Spleen (tissue), 11 donors: ENCODE measurements around the gene NEDD4L. TPM values are rescaled to one million over a fixed set of nuclear protein-coding genes. Genes with fewer than 3 reads are reported as not detected.
A peak's percentile ranks its signal among the peaks of the same experiment; 100 is the strongest.

Experiments used
- DNase-seq: peaks from one replicate; pipeline ENCODE4 v3.0.0-alpha.2; 2020
- H3K27ac ChIP-seq, 8 donors: fragments of 200-600 bp; sonication (generic) in 7 of 8; 1 replicate in 4 of 8; 2 replicates in 4 of 8; pipeline versions ENCODE4 v1.5.0 to v1.8.0; 2016 to 2021; ENCODE audit warnings: inconsistent platforms in 4 of 8, mild to moderate bottlenecking in 4 of 8, moderate library complexity in 1 of 8
- H3K27me3 ChIP-seq, 7 donors: fragments of 200-600 bp; sonication (generic) in 6 of 7; replicated peaks in 1 of 7; 1 replicate in 4 of 7; 2 replicates in 3 of 7; pipeline versions ENCODE4 v1.5.0 to v1.8.0; 2016 to 2021; ENCODE audit warnings: inconsistent platforms in 3 of 7, mild to moderate bottlenecking in 1 of 7
- H3K36me3 ChIP-seq, 6 donors: fragments of 200-600 bp; sonication (generic) in 5 of 6; 1 replicate in 4 of 6; 2 replicates in 2 of 6; pipeline versions ENCODE4 v1.5.0 to v1.8.0; 2016 to 2021; ENCODE audit warnings: inconsistent platforms in 2 of 6
- H3K4me1 ChIP-seq, 6 donors: fragments of 200-600 bp; sonication (generic) in 5 of 6; 1 replicate in 3 of 6; 2 replicates in 3 of 6; pipeline versions ENCODE4 v1.5.0 to v1.8.0; 2016 to 2021; ENCODE audit warnings: inconsistent platforms in 3 of 6
- H3K4me3 ChIP-seq, 8 donors: fragments of 200-600 bp; sonication (generic) in 7 of 8; 1 replicate in 4 of 8; 2 replicates in 4 of 8; pipeline versions ENCODE4 v1.5.0 to v1.8.0; 2016 to 2021; ENCODE audit warnings: inconsistent platforms in 4 of 8, mild to moderate bottlenecking in 4 of 8, moderate library complexity in 2 of 8
- H3K9me3 ChIP-seq, 8 donors: fragments of 200-600 bp; sonication (generic) in 7 of 8; 1 replicate in 4 of 8; 2 replicates in 4 of 8; pipeline versions ENCODE4 v1.5.0 to v1.8.0; 2016 to 2021; ENCODE audit warnings: inconsistent platforms in 4 of 8
- CTCF ChIP-seq, 11 experiments: fragments of 200-600 bp in 7 of 11; fragments of 450-650 bp in 4 of 11; sonication (generic) in 4 of 11; IDR thresholded peaks in 8 of 11; conservative IDR thresholded peaks in 3 of 11; 1 replicate in 7 of 11; 2 replicates in 4 of 11; pipeline versions ENCODE4 v1.4.0 to v1.8.0; 2016 to 2021; ENCODE audit warnings: antibody characterized with exemption in 11 of 11, inconsistent platforms in 4 of 11, mild to moderate bottlenecking in 1 of 11
- POLR2A ChIP-seq, 3 donors: fragments of 450-650 bp; IDR thresholded peaks; one replicate each; pipeline ENCODE4 v1.5.1; 2017; ENCODE audit warnings: antibody characterized with exemption in 3 of 3, mild to moderate bottlenecking in 1 of 3
- POLR2AphosphoS5 ChIP-seq, 3 donors: sonication (generic); formaldehyde crosslinking; IDR thresholded peaks; one replicate each; pipeline ENCODE4 v1.5.1; 2017; ENCODE audit warnings: antibody characterized with exemption in 3 of 3
- WGBS, 5 donors: extraction: QIAGEN DNeasy Blood & Tissue Kit in 3 of 5; methylation state at CpG; one replicate each; pipeline versions ENCODE4 v1.1.5 to v1.1.7; 2013 to 2018; 5-methylcytosine and 5-hydroxymethylcytosine counted together
- intact Hi-C: fragments of 100-400 bp; cut with DNase I; formaldehyde crosslinking; loops from one replicate; pipeline ENCODE4 v1.15.0; 2023; ENCODE audit warnings: low total_unique reads
- polyA plus RNA-seq, 3 donors: library from polyadenylated mRNA; stranded (reverse); fragments of 200-250 nt; gene quantifications; one replicate each; pipeline ENCODE4 v1.2.1, GENCODE V29; 2013
- total RNA-seq, 7 donors: library from RNA; depleted of rRNA in 3 of 7; stranded (reverse); fragments of >200 nt in 3 of 7; fragmentation: NEBNext Ultra II Directional in 4 of 7; extraction: Animal tissue kit (Norgen Biotek cat#: 25700) in 4 of 7; gene quantifications; one replicate each; pipeline versions ENCODE4 v1.1.0 to v1.2.1, GENCODE V29; 2016 to 2021
- donor health status: healthy with polysubstance abuse.
- donor health status: DM: no; HTN: no; CAD: no; lungs with moderate emphysema.
- donor health status: DM: no; HTN: no; CAD: no.
- donor health status: Bipolar disorder and iron deficiency.
- donor health status: healthy.
- donor health status: DM: no; HTN: no; CAD: no.
- donor health status: DM: yes; HTN: yes; CAD: no.

The NEDD4L gene
- total and polyA plus RNA-seq, 10 donors = 8.7 to 26.9 (median 18.3) TPM

DNA sequence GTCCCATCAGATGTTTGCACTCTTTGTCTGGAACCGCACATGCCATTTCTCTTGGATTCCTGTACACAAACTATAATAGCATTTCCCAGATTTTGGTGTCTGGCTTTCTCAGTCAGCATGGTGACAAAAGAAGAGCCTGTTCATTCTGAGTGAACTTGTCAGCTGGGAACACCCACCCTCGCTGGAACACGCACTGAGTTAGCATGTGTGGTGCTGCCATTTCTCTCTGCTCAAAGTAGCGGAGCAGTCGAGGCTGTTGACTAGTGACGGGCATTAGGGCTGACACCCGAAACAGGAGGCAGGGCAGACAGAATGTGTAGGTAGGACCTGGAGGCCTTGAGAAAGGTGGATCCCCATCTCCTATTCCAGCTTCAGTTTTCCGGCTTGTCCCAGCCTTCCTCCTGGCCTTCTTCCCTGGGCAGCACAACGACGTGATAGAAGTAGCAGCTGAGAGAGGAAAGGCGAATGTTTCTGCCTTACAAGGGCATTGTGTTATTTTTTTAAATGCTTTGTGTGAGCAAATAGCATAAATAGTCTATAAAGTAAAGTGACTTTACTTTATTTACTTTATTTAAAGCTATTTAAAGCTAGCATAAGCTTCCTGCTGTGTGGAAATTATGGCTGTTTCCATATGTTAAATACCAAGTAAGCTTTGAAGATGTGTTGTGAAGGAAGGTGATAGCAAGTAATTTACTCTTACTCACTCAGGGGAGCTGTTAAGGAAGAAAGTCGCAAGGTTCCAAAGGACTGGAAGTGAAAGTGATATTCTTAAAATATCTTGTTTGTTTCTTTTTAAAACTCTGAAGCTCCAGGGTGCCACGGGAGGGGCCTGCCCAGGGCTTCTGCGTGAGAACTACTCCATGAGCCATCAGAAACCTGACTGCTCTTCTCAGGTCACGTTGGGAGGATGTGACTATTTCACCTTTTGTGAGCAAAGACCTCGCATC, 272.6 kb downstream of the NEDD4L start:
- intact Hi-C loops = no loop called here
- peaks cover 0 to 13% (median 0%) of the 10 kb centered on the region in 6 donors for H3K4me1 ChIP-seq
- H3K36me3 ChIP-seq = no peaks in the 10 kb centered on the region
- H3K9me3 ChIP-seq = no peaks in the 10 kb centered on the region
- no peak overlapping the region for H3K4me3 ChIP-seq
- no peaks in the 10 kb centered on the region for H3K27me3 ChIP-seq
- 80 to 85% (median 83%) methylated on average over 16 of the region's 16 CpGs for WGBS, 5 donors
- no peak overlapping the region for H3K27ac ChIP-seq
- TF ChIP-seq POLR2A (IDR thresholded peaks at IDR 0.05) = no peak
- TF ChIP-seq POLR2AphosphoS5 (IDR thresholded peaks at IDR 0.05) = no peak
- TF ChIP-seq CTCF (IDR thresholded peaks at IDR 0.05 in 8 of 11, conservative IDR thresholded peaks at IDR 0.05 in 3 of 11) = no peak
- no peak for DNase-seq

GRCh38 chr18:58319719-58320118, 275.7 kb downstream of the NEDD4L start:
- Histone ChIP-seq H3K4me3 (no peak overlapping the region), H3K36me3 (peaks cover 0 to 7% (median 0%) of the 10 kb centered on the region in 6 donors), H3K4me1 (peaks cover 0 to 13% (median 0%) of the 10 kb centered on the region in 6 donors), H3K27me3 (no peaks in the 10 kb centered on the region), H3K27ac (no peak overlapping the region), H3K9me3 (no peaks in the 10 kb centered on the region)
- no peak for DNase-seq
- 83 to 95% (median 91%) methylated on average over 2 of the region's 2 CpGs for WGBS, 5 donors
- TF ChIP-seq CTCF (IDR thresholded peaks at IDR 0.05 in 8 of 11, conservative IDR thresholded peaks at IDR 0.05 in 3 of 11) (no peak), POLR2AphosphoS5 (IDR thresholded peaks at IDR 0.05) (no peak), POLR2A (IDR thresholded peaks at IDR 0.05) (no peak)
- intact Hi-C loops = no loop called here

GRCh38 chr18:58320907-58321561, 277.0 kb downstream of the NEDD4L start:
- TF ChIP-seq CTCF (IDR thresholded peaks at IDR 0.05 in 8 of 11, conservative IDR thresholded peaks at IDR 0.05 in 3 of 11) (no peak), POLR2A (IDR thresholded peaks at IDR 0.05) (no peak), POLR2AphosphoS5 (IDR thresholded peaks at IDR 0.05) (no peak)
- Histone ChIP-seq H3K4me3 (no peak overlapping the region), H3K27ac (no peak overlapping the region), H3K9me3 (no peaks in the 10 kb centered on the region), H3K36me3 (peaks cover 0 to 14% (median 0%) of the 10 kb centered on the region in 6 donors), H3K27me3 (no peaks in the 10 kb centered on the region), H3K4me1 (peaks cover 0 to 13% (median 0%) of the 10 kb centered on the region in 6 donors)
- intact Hi-C loops = no loop called here
- WGBS, 5 donors = 76 to 97% (median 78%) methylated on average over 3 of the region's 3 CpGs
- DNase-seq = no peak

DNA sequence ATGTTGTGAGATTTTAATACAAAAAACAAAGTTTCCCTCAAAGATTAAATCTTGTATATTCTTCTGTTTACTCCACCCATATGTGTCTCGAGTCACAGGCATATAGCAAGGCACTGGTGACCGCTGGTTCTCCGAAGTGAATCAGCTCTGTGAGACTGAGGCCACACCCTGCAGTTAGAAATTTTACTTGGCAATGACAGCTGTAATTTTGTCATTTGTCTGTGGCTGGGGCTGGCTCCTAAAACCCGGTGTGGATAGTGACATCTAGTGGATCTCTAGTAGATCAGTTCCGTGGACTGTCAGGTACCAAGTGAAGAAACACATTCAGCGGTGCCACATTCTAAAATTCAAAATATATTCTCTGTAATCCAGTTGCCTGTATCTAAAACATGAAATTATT, 278.0 kb downstream of the NEDD4L start:
- TF ChIP-seq CTCF (IDR thresholded peaks at IDR 0.05 in 8 of 11, conservative IDR thresholded peaks at IDR 0.05 in 3 of 11) (peak in 3 of 11 experiments; percentile 22 to 39 (median 25)), POLR2AphosphoS5 (IDR thresholded peaks at IDR 0.05) (no peak), POLR2A (IDR thresholded peaks at IDR 0.05) (no peak)
- Histone ChIP-seq H3K27me3 (no peaks in the 10 kb centered on the region), H3K9me3 (no peaks in the 10 kb centered on the region), H3K36me3 (peaks cover 0 to 14% (median 0%) of the 10 kb centered on the region in 6 donors), H3K27ac (no peak overlapping the region), H3K4me1 (peaks cover 0 to 6% (median 0%) of the 10 kb centered on the region in 6 donors), H3K4me3 (no peak overlapping the region)
- no peak for DNase-seq
- intact Hi-C loops = no loop called here
- 20 to 44% (median 33%) methylated on average over 6 of the region's 6 CpGs for whole genome bisulfite sequencing, 5 donors
